Measurements from ENCODE around the gene DUSP7. TPM values are rescaled to one million over a fixed set of nuclear protein-coding genes. Genes with fewer than 3 reads are reported as not detected.

The DUSP7 gene
- total RNA-seq, 2 donors from 2014 or later, result 19.3 to 25.1 TPM

Other genes with a start within 250 kb of the DUSP7 start
- gene IQCF2, start 195.0 kb downstream of the DUSP7 start, total RNA-seq, result not detected
- gene IQCF5, start 181.0 kb downstream of the DUSP7 start, total RNA-seq, result not detected
- under 1 TPM in 1 of 2 donors, not detected in 1; 0.66 TPM for gene IQCF1, start 153.2 kb downstream of the DUSP7 start, total RNA-seq
- 10 to 100 TPM; 21.5 to 53.0 TPM for gene RRP9, start 114.7 kb downstream of the DUSP7 start, total RNA-seq
- 10 to 100 TPM; 10.4 to 13.4 TPM for gene PARP3, start 114.2 kb downstream of the DUSP7 start, total RNA-seq
- gene GPR62, start 101.2 kb downstream of the DUSP7 start, total RNA-seq, result not detected
- gene PCBP4, start 89.1 kb downstream of the DUSP7 start, total RNA-seq, result 10 to 100 TPM; 16.4 to 18.5 TPM
- gene ABHD14B, start 82.5 kb downstream of the DUSP7 start, total RNA-seq, result 10 to 100 TPM; 34.4 to 42.0 TPM
- 10 to 100 TPM; 10.5 to 11.1 TPM for gene ABHD14A, start 81.5 kb downstream of the DUSP7 start, total RNA-seq
- gene ACY1, start 73.0 kb downstream of the DUSP7 start, total RNA-seq, result 10 to 100 TPM; 39.5 to 49.9 TPM
- gene RPL29, start 60.7 kb downstream of the DUSP7 start, total RNA-seq, result 1,000 to 10,000 TPM; 1,433 to 1,498 TPM
- 10 to 100 TPM; 19.5 to 28.1 TPM for gene POC1A, start 97.9 kb upstream of the DUSP7 start, total RNA-seq
- gene ALAS1, start 141.6 kb upstream of the DUSP7 start, total RNA-seq, result 10 to 100 TPM; 66.1 to 72.7 TPM
- gene TLR9, start 169.1 kb upstream of the DUSP7 start, total RNA-seq, result under 1 TPM; 0.30 to 0.93 TPM
- gene TWF2, start 182.6 kb upstream of the DUSP7 start, total RNA-seq, result 100 to 1,000 TPM in 1 of 2 donors, 10 to 100 TPM in 1; 89.9 to 159 TPM
- 100 to 1,000 TPM in 1 of 2 donors, 10 to 100 TPM in 1; 84.6 to 112 TPM for gene PPM1M, start 189.2 kb upstream of the DUSP7 start, total RNA-seq
- 100 to 1,000 TPM in 1 of 2 donors, 10 to 100 TPM in 1; 81.1 to 106 TPM for gene WDR82, start 222.1 kb upstream of the DUSP7 start, total RNA-seq
- 10 to 100 TPM; 22.8 to 25.2 TPM for gene GLYCTK, start 231.3 kb upstream of the DUSP7 start, total RNA-seq